ENCODE results near the gene PPP2R2D. TPM values are rescaled to one million over a fixed set of nuclear protein-coding genes. Genes with fewer than 3 reads are reported as not detected.
"Not testable (repeated sequence)": the region's sequence is repeated elsewhere in the genome, so short reads cannot be mapped to it uniquely, and the experiment has no call there.

The PPP2R2D gene
- total RNA-seq, 1 experiment from 2014 or later, result 35.8 TPM

GRCh38 chr10:131907679-131908078 is 6.9 kb downstream of the PPP2R2D start:
- DNase-seq (ENCODE audit: low read depth), result no peak

DNA sequence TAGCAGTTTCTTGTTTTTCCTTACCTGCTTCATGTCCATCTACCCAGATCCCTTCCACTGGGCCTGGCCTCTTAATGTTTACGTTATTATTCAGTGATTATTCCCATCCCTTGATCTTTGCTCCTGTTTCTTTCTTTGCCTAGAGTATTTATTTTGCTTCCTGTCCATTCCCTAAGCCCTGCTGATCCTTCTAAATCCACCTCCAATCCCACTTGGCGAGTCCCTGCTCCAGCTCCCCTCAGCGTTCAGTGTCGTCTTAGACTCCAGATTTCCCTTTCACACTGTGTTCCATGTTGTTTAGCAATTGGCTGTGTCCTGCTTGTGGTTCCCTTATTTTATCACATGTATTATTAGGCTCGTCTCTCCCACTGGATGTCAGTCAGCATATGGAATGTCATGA is 7.3 kb downstream of the PPP2R2D start:
- DNase-seq (ENCODE audit: low read depth), result no peak

DNA sequence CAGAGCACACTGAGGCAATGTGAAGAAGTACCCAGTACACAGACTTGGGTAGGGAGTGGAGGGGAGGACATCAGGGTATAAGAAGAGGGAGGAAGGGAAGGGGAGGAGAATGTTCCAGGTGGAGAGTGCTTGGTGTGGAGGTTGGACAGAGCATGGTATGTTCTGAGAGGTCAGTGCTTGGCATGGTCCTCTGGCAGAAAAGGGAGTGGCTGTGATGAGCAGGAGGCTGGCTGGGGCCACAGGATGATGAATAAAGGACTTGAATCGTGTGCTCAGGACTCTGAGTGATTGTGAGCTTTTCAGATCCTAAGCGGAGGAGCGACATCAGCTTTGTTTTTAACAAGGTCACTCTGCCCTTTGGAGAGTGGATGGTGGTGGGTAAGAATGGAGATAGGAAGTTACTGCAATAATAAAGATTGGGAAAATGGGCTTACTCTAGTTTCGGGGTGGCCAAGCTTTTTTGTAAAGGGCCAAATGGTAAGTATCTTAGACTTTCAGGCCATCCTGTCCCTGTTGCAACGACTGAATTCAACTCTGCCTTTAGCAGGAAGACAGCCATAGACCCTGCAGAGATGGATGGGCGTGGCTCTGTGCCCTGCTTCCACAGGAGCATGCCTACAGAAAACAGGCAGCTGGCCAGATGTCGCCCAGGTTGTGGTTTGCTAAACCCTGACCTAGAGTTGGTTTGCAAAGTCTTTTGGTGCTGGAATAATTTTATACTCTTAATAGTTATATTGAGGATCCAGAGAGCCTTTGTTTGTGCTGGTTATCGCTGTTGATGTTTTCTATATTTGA is 8.4 kb downstream of the PPP2R2D start:
- no peak for DNase-seq (ENCODE audit: low read depth)

DNA sequence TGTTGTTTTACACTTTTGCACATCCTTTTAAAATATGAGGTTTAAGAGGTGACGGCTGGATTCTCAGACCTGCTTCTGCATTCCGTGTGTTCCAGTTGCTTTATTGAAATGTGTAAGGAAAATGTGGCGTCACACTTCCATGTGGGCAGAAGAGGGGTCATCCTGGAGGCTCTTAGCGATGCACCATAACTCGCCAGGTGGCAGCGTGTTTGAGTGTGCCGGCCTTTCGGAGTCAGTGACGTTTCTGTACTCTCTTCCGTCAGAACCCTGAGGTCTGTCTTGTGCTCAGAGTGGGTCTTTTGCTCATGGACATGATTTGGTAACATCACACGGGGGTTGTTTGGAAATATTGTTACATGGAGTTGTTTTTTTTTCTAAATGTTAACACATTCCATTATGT is 9.1 kb downstream of the PPP2R2D start:
- DNase-seq (ENCODE audit: low read depth), result no peak

GRCh38 chr10:131910663-131911314 is 10.0 kb downstream of the PPP2R2D start:
- DNase-seq (ENCODE audit: low read depth), result no peak

DNA sequence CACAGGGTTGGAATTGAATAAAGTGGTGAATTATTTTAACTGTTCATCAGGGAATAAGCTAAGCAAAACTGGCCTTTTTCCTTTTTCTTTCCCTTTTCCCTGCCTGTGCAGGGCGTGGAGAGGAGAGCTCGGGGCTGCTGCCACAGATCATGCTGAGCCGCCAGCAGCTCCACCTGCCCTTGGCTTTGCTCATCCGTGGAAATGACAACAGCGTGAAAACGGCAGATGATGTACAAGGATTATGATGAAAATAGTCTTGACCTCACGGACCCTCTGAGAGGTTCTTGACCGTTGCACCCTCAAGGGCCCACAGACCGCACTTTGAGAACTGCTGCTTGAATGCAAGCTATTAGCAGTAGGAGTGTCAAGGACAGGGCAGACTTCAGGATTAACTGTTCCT is 10.6 kb downstream of the PPP2R2D start:
- DNase-seq (ENCODE audit: low read depth), result peak; percentile 34

DNA sequence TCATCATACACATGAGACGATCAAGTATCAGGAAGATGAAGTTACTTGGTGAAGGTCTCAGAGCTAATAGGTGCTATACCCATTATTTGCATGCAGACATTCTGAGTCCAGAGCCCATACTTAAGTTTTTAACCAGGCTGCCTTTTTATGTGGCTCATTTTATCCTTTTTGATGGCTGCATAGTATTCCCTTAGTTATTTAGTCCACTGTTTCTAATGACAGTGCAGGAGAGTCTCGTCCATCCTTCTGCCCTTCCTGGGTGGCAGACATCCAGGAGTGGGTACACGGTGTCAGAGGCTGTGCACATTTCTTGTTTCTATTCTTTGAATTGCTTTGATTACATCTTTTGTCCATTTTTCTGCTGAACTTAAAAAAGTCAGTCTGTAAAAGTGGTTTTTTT is 11.8 kb downstream of the PPP2R2D start:
- no peak for DNase-seq (ENCODE audit: low read depth)

DNA sequence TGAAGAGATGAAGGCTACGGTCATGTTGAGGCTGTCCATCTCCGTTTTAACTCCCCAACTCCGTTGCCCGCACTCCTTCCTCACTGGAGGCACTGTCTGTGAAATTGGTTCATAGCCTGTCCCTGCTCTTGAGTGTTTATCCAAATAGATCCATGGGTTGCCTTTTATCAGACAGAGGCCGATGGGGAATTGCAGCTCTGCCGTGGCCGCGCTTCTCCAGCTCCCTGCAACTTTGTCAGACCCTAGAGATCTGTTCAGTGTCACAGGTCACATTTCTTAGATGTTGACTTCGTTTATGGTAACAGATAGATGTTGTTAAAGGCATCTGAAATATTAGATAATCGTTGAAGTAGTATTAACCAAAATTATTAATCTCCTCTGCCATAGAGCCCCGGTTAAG is 14.7 kb downstream of the PPP2R2D start:
- DNase-seq (ENCODE audit: low read depth), result no peak

DNA sequence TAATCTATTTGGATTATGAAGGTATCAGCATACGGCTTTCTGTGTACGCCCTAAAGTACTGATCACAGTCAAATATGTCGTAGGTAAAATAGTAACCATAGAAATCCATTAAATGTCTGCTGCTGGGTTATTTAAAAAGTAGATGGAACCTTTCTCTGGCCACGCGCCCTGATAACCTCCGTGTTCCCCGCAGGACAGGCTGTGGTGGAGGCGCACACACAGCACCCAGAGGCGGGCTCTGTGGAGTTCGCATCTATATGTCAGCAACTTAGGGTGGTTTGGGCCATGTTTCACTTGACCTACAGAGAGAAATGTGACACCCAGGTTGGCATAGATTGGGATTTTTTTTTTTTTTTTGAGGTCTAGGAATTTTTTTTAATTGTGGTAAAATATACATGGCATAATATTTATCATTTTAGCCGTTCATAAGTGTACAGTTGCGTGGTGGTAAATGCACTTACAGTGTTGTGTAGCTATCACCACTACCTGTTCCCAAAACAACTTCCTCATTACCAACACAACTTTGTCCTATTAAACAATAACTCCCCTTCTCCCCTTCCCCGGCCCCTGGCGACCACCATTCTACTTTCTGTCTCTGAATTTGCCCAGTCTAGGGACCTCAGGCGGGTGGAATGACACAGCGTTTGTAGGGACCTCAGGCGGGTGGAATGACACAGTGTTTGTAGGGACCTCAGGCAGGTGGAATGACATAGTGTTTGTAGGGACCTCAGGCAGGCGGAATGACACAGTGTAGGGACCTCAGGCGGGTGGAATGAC is 15.4 kb downstream of the PPP2R2D start:
- DNase-seq (ENCODE audit: low read depth), result no peak

DNA sequence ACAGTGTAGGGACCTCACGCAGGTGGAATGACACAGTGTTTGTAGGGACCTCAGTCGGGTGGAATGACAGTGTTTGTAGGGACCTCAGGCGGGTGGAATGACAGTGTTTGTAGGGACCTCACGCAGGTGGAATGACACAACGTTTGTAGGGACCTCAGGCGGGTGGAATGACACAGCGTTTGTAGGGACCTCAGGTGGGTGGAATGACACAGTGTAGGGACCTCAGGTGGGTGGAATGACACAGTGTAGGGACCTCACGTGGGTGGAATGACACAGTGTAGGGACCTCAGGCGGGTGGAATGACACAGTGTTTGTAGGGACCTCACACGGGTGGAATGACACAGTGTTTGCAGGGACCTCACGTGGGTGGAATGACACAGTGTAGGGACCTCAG is 16.0 kb downstream of the PPP2R2D start:
- DNase-seq (ENCODE audit: low read depth), result not testable (repeated sequence)

DNA sequence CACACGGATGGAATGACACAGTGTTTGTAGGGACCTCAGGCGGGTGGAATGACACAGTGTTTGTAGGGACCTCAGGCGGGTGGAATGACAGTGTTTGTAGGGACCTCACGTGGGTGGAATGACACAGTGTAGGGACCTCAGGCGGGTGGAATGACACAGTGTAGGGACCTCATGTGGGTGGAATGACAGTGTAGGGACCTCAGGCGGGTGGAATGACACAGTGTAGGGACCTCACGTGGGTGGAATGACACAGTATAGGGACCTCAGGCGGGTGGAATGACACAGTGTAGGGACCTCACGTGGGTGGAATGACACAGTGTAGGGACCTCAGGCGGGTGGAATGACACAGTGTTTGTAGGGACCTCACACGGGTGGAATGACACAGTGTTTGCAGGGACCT is 16.7 kb downstream of the PPP2R2D start:
- not testable (repeated sequence) for DNase-seq (ENCODE audit: low read depth)

DNA sequence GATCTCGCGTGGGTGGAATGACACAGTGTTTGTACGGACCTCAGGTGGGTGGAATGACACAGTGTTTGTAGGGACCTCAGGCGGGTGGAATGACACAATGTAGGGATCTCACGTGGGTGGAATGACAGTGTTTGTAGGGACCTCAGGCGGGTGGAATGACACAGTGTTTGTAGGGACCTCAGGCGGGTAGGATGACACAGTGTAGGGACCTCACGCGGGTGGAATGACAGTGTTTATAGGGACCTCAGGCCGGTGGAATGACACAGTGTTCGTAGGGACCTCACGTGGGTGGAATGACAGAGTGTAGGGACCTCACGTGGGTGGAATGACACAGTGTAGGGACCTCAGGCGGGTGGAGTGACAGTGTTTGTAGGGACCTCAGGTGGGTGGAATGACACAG is 18.7 kb downstream of the PPP2R2D start:
- not testable (repeated sequence) for DNase-seq (ENCODE audit: low read depth)

- no peak for DNase-seq (ENCODE audit: low read depth)
These were observed 19.3 kb downstream of the PPP2R2D start for GRCh38 chr10:131920151-131920550.

DNA sequence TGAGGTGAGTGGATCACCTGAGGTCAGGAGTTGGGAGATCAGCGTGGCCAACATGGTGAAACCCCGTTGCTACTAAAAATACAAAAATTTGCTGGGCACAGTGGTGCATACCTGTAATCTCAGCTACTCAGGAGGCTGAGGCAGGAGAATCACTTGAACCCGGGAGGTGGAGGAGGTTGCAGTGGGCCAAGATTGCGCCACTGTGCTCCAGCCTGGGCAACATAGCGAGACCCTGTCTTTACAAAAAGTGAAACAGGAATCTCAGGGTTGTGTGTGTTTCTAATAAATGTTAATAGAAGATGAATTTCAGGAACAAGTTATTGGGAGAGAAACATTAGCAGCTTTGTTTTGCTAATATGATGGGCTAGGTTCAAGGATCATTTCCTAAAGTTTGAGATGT is 19.9 kb downstream of the PPP2R2D start:
- DNase-seq (ENCODE audit: low read depth), result no peak

DNA sequence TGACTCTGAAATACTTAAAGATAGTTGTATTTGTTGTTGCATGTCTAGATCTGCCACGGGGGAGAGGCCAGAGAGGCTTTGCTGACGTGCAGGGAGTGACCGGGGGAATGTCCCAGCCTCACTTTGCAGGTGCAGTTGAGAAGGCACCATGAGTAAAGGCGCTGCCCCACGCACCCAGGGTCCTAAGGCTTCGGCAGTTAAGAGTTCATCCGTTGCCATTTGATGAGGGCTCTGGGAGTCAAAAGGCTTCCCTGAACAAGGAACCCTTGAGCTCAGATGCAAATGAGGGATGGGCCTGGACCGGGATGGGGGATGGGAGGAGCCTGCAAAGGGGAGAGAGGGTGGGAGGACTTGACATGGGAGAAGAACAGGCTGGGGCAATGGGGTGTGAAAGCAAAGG is 20.4 kb downstream of the PPP2R2D start:
- DNase-seq (ENCODE audit: low read depth), result no peak

DNA sequence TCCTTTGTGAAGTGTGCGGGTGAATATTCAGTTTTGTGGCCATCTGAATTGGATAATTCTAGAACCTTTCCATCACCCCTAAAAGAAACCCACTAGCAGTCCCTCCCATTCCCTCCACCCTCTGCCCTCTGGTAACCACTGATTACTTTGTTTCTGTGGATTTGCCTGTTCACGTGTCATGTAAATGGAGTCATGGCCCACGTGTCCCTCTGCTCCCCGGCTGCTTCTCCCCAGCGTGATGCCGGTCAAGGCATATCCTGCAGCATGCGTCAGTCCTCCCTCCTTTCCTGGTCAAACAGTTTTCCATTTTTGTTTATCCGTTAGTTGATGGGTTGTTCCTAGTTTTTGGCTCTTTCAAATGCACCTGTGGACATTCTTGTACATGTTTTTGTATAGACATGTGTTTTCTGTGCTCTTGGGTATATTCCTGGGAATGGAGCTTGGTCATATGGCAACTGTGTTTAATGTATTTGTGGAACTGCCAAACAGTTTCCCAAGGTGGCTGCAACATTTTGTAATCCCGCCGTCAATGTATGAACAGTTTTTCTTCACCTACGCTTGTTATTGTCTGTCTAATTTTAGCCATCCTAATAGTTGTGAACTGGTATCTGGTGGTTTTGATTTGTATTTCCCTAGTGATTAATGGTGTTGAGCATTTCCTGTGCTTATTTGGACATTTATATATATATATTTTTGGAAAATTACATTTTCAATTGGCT is 22.4 kb downstream of the PPP2R2D start:
- no peak for DNase-seq (ENCODE audit: low read depth)

DNA sequence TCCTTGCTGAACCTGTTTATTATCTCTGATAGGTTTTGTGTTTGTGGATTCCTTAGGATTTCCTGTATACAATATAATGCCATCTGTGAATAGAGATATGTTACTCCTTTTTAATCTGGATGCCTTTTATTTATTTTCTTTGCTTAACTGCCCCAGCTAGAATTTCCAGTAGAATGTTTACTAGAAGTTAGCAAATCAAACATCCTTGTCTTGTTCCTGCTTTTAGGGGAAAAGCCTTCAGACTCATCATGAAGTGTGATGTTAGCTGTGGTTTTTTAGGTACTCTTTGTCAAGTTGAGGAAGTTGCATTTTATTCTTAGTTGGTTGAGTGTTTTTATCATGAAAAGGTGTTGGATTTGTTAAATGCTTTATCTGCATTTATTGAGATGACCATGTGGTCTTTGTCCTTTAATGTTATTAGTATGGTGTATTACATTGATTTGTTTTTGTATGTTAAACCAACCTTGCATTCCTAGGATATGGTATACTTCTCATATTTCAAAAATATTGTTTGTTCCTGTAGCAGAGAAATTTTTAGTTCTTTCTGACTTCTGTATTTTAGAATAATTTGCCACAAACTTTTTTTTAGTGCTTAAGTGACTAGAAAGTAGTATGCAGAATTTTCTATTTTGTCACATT is 24.3 kb downstream of the PPP2R2D start:
- no peak for DNase-seq (ENCODE audit: low read depth)

DNA sequence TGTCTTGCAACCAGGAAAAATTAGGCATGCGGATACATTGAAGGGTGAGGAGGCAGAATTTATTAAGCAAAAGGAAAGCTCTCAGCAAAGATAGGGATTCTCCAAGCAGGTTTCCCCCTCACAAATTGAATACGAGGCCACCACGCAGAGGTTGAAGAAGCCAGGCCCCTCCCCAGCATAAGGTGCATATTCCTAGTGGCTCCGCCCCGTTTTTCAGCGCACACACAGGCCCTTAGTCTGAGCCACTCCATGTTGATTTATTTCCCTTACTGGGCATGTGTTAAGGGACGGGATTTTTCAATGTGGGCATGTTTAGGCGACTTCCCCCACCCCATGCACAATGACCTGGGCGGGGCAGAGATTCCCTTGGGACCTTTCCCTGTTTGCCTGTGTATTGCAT is 24.9 kb downstream of the PPP2R2D start:
- DNase-seq (ENCODE audit: low read depth), result no peak

DNA sequence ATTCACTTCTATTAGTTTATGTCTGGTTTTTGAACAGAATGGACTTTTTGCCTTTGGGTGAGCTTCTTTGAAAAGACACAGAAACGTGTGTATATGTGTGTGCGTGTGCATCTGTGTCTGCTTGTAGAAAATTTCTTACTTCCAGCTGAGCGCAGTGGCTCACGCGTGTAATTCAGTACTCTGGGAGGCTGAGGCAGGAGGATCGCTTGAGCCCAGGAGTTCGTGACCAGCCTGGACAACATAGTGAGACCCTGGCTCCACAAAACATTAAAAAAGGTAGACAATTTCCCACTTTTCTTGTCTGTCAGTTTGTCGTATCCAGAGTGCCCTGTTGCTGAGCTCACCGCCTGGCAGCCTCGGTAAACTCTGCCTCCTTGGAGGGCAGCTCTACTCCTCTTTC is 25.4 kb downstream of the PPP2R2D start:
- DNase-seq (ENCODE audit: low read depth), result no peak

DNA sequence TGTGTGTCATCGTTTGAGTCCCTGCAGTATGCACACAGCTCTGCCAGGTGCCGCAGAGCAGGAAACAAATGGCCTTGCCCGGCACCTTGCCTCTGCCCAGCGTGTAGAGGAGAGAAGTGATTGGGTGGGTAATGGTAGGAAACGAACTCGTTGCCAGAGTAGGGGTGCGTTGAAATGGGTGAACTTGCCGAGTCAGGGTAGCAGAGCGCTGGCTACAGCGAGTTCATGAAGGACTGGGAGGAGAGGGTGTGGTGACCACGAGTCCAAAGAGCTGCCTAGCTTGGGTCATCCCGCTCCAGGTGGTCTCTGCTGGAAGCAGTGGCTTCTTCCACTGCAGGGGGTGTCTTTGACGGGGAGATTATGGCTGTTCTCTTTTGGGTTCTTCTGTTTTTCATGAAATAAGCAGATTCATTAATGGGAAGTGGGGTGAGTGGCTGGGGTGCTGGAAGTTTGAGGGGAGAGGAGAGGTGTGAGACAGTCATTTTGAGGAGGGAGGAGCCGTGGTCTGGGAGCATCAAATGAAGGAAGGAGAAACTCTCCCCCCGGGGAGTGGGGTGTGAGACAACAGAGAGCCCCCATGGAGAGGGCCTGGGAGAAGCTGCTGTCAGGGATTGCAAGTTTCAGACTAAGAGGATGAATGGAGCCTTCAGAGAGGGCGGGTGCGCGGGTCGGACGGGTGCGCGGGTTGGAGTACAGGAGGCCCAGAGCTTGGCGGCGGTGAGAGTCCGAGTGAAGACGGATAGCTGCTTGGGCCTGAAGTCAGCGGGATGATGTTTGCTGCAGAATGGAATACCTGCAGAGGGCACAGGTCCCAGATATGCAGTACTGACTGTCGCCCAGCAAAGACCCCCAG is 26.2 kb downstream of the PPP2R2D start:
- DNase-seq (ENCODE audit: low read depth), result no peak

All from LHCN-M2 (cell line).